Measurements from ENCODE around the gene PWWP2A.

DNA sequence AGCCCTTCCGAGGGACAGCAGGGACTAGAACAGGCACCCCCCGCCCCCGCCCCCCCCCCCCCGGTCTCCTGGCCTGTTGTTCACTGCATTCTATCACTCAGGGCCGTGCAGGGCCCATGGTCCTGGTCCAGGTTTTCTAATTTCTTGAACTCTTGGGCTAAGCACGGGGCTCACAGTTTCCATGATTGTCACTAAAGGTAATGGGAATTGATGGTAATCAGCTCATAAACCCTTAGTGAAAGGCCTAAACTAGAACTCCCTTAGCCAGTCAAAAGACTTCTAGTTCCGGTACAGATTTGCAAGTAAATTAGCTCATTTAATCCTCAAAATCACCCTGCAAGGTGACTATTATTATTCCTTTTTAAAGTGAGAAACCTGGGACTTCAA lies 14.7 kb upstream of the PWWP2A start:
- TF ChIP-seq POLR2AphosphoS5 (IDR thresholded peaks at IDR 0.05; ENCODE audit: low read depth, low read length) (no peak), POLR2A (IDR thresholded peaks at IDR 0.05; ENCODE audit: low read depth, low read length) (no peak), SPI1 (IDR thresholded peaks at IDR 0.05; ENCODE audit: low read depth, low read length) (no peak), TAF1 (IDR thresholded peaks at IDR 0.05; ENCODE audit: low read depth, low read length) (no peak), PAX5 (IDR thresholded peaks at IDR 0.05; ENCODE audit: insufficient read depth, low read length, severe bottlenecking) (no peak), POU2F2 (IDR thresholded peaks at IDR 0.05; ENCODE audit: low read depth, low read length) (no peak)
